Esophagus squamous epithelium (tissue), 5 donors: ENCODE measurements around the gene TTC16. TPM values are rescaled to one million over a fixed set of nuclear protein-coding genes. Genes with fewer than 3 reads are reported as not detected.

Experiments
- DNase-seq: peaks from one replicate; lab custom pipeline; 2025; lab: John Stamatoyannopoulos, UW
- H3K27ac ChIP-seq, 4 donors: fragments of 200-600 bp; sonication (generic); one replicate each; pipeline ENCODE4 v1.5.1; 2016 to 2019; ENCODE audit warnings: mild to moderate bottlenecking in 1 of 4
- H3K27me3 ChIP-seq, 4 donors: fragments of 200-600 bp; sonication (generic); 1 replicate in 3 of 4; 2 replicates in 1 of 4; pipeline versions ENCODE4 v1.5.1 to v1.6.0; 2017 to 2021; ENCODE audit warnings: antibody characterized with exemption in 1 of 4
- H3K36me3 ChIP-seq, 3 donors: fragments of 200-600 bp; sonication (generic); one replicate each; pipeline ENCODE4 v1.5.1; 2016 to 2019
- H3K4me1 ChIP-seq, 3 donors: fragments of 200-600 bp; sonication (generic); one replicate each; pipeline ENCODE4 v1.5.1; 2017 to 2019
- H3K4me3 ChIP-seq, 4 donors: fragments of 200-600 bp; sonication (generic); 1 replicate in 3 of 4; 2 replicates in 1 of 4; pipeline ENCODE4 v1.5.1; 2016 to 2019; ENCODE audit warnings: mild to moderate bottlenecking in 2 of 4, moderate library complexity in 1 of 4
- H3K9me3 ChIP-seq, 3 donors: fragments of 200-600 bp; sonication (generic); one replicate each; pipeline ENCODE4 v1.5.1; 2016 to 2019
- CTCF ChIP-seq, 6 experiments: fragments of 450-650 bp in 4 of 6; fragments of 200-600 bp in 2 of 6; sonication (generic) in 2 of 6; IDR thresholded peaks; one replicate each; pipeline ENCODE4 v1.5.1; 2016 to 2019; ENCODE audit warnings: antibody characterized with exemption in 6 of 6, mild to moderate bottlenecking in 4 of 6, moderate library complexity in 4 of 6
- POLR2A ChIP-seq, 4 donors: fragments of 450-650 bp; IDR thresholded peaks; one replicate each; pipeline ENCODE4 v1.6.1; 2017; ENCODE audit warnings: antibody characterized with exemption in 4 of 4, mild to moderate bottlenecking in 4 of 4, moderate library complexity in 3 of 4
- WGBS, 2 donors: methylation state at CpG; one replicate each; pipeline ENCODE4 v1.1.5; 2018; 5-methylcytosine and 5-hydroxymethylcytosine counted together
- intact Hi-C: fragments of 100-400 bp; cut with DNase I; formaldehyde crosslinking; loops from one replicate; pipeline ENCODE4 v1.15.0; 2022
- total RNA-seq, 4 donors: library from RNA; depleted of rRNA; stranded (reverse); fragments of >200 nt; gene quantifications; one replicate each; pipeline ENCODE4 v1.1.0, GENCODE V29; 2016
- donor health status: DM: yes; HTN: yes; CAD: no.

TTC16 gene
- total RNA-seq, 4 donors from 2014 or later, result under 0.01 to 0.23 TPM; not detected in 2

- 88 to 89% methylated on average over 20 of the region's 20 CpGs for WGBS, 2 donors
- Histone ChIP-seq H3K4me3 (no peak overlapping the region), H3K27me3 (no peaks in the 10 kb centered on the region), H3K4me1 (no peaks in the 10 kb centered on the region), H3K36me3 (peaks cover 0 to 50% (median 0%) of the 10 kb centered on the region in 3 donors), H3K9me3 (no peaks in the 10 kb centered on the region), H3K27ac (no peak overlapping the region)
- intact Hi-C loops, result no loop called here
- TF ChIP-seq CTCF (IDR thresholded peaks at IDR 0.05) (no peak), POLR2A (IDR thresholded peaks at IDR 0.05) (no peak)
- DNase-seq, result no peak
These were observed 23.8 kb upstream of the TTC16 start for GRCh38 chr9:127692071-127692470.

DNA sequence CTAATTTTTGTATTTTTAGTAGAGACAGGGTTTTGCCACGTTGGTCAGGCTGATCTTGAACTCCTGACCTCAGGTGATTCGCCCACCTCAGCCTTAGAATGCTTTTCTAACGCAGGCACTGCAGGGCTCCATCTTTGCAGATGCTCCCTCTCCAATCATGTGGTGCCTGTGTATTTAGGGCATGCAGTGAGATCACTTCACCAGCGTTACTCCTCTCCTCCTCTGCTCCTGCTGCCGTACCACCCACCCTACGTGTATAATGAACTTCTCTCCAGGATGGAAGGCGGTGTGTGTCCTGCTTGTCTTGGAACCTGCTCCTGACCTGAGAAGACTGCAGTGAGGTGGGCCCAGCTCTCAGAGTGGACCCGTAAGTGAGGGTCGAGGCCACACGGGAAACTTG lies 22.7 kb upstream of the TTC16 start:
- H3K27me3 ChIP-seq, result no peaks in the 10 kb centered on the region
- no peak for TF ChIP-seq POLR2A (IDR thresholded peaks at IDR 0.05)
- TF ChIP-seq CTCF (IDR thresholded peaks at IDR 0.05), result no peak
- no peak for DNase-seq
- H3K27ac ChIP-seq, result no peak overlapping the region
- intact Hi-C loops, result no loop called here
- peaks cover 0 to 39% (median 0%) of the 10 kb centered on the region in 3 donors for H3K36me3 ChIP-seq
- H3K4me3 ChIP-seq, result no peak overlapping the region
- 75 to 86% methylated on average over 5 to 9 of the region's 10 CpGs for WGBS, 2 donors
- H3K9me3 ChIP-seq, result no peaks in the 10 kb centered on the region
- H3K4me1 ChIP-seq, result no peaks in the 10 kb centered on the region

DNA sequence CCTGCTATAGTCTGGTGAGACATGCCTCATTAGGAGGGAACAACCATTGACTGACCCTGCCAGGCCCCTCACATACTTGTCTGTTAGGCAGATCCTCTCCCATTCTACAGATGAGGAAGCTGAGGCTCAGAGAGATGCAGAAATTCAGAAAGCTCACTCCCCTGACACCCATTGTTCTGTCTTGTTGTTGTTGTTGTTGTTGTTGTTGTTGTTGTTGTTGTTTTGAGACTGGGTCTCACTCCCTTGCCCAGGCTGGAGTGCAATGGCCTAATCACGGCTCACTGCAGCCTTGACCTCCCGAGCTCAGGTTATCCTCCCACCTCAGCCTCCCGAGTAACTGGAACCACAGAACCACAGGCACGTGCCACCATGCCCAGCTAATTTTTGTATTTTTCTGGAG lies 22.2 kb upstream of the TTC16 start:
- 92 to 97% methylated on average over 2 to 4 of the region's 4 CpGs for WGBS, 2 donors
- intact Hi-C loops, result no loop called here

DNA sequence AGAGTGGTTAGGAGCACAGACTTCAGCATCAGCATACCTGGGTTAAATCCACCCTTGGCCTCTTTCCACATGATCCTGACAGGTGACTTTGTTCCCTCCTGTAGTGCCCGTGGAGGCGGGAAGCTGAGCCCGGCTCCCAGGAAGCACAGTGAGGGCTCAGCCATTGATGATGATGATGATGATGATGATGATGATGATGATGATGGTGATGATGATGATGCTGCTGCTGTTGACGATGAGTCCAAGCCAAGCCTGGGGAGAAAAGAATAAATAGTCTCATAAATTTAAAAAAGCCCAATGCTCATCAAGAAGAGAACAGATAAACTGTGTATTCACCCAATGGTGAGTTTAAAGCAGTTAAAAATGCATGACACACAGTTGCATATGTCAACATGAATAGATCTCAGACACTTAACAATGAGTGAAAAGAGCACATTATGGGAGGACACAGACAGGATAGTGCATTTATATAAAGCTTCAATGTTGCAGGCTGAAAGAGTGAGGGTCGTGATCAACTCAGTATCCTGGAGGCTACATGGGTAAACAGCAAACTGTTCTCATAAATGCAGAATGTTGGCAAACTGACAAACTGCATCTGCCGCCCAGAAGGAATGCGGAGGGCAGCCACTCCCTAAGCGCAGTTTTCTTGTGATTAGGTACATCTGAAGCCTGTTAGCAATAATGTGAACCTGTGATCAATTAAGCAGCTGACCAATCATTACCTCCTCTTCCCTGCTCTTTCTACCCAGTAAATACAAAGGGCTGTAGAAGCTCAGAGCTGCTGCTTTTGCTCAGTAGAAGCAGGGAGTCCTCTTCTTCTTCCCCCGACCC lies 20.8 kb upstream of the TTC16 start:
- Histone ChIP-seq H3K4me3 (no peak overlapping the region), H3K27ac (no peak overlapping the region), H3K9me3 (no peaks in the 10 kb centered on the region), H3K27me3 (no peaks in the 10 kb centered on the region), H3K36me3 (peaks cover 0 to 23% (median 0%) of the 10 kb centered on the region in 3 donors), H3K4me1 (peaks cover 0 to 14% (median 7%) of the 10 kb centered on the region in 3 donors)
- intact Hi-C loops, result no loop called here
- no peak for DNase-seq
- 72 to 81% methylated on average over 6 to 8 of the region's 9 CpGs for WGBS, 2 donors
- TF ChIP-seq CTCF (IDR thresholded peaks at IDR 0.05) (no peak), POLR2A (IDR thresholded peaks at IDR 0.05) (no peak)

More for the DNA sequence above, 22.2 kb upstream of the TTC16 start:
- TF ChIP-seq CTCF (IDR thresholded peaks at IDR 0.05), result no peak
- no peak for TF ChIP-seq POLR2A (IDR thresholded peaks at IDR 0.05)
- H3K4me3 ChIP-seq, result no peak overlapping the region
- no peaks in the 10 kb centered on the region for H3K27me3 ChIP-seq
- no peak for DNase-seq
- H3K27ac ChIP-seq, result no peak overlapping the region
- H3K36me3 ChIP-seq, result peaks cover 0 to 37% (median 0%) of the 10 kb centered on the region in 3 donors
- H3K4me1 ChIP-seq, result peaks cover 0 to under 1% (median 0%) of the 10 kb centered on the region in 3 donors
- H3K9me3 ChIP-seq, result no peaks in the 10 kb centered on the region

- no peak overlapping the region for H3K27ac ChIP-seq
- H3K36me3 ChIP-seq, result no peaks in the 10 kb centered on the region
- H3K4me3 ChIP-seq, result no peak overlapping the region
- DNase-seq, result no peak
- H3K27me3 ChIP-seq, result no peaks in the 10 kb centered on the region
- H3K4me1 ChIP-seq, result peaks cover 0 to 21% (median 9%) of the 10 kb centered on the region in 3 donors
- no peaks in the 10 kb centered on the region for H3K9me3 ChIP-seq
- TF ChIP-seq CTCF (IDR thresholded peaks at IDR 0.05) (no peak), POLR2A (IDR thresholded peaks at IDR 0.05) (no peak)
- intact Hi-C loops, result no loop called here
- WGBS, 2 donors, result 77 to 79% methylated on average over 5 of the region's 5 CpGs
These were observed 18.3 kb upstream of the TTC16 start for GRCh38 chr9:127697575-127697974.
